KMS-11 (cell line): ENCODE data around the gene YIPF4.

Experiments
- H2AFZ ChIP-seq: fragments of 200-600 bp; sonication (generic); 2 replicates; pipeline ENCODE4 v1.6.1; 2016; ENCODE audit warnings: antibody characterized with exemption, mixed run types, low read depth
- H3K27ac ChIP-seq: fragments of 200-600 bp; sonication (generic); 2 replicates; pipeline ENCODE4 v1.6.1; 2016; ENCODE audit warnings: mild to moderate bottlenecking, mixed run types
- H3K27me3 ChIP-seq: fragments of 200-600 bp; sonication (generic); 2 replicates; pipeline ENCODE4 v1.6.1; 2017; ENCODE audit warnings: mild to moderate bottlenecking, low read depth, mixed run types, moderate library complexity; ENCODE audit not compliant: insufficient read depth
- H3K36me3 ChIP-seq: fragments of 200-600 bp; sonication (generic); 2 replicates; pipeline ENCODE4 v1.6.1; 2017; ENCODE audit warnings: mild to moderate bottlenecking, mixed run types; ENCODE audit not compliant: insufficient read depth
- H3K4me1 ChIP-seq: fragments of 200-600 bp; sonication (generic); 2 replicates; pipeline ENCODE4 v1.6.1; 2016; ENCODE audit warnings: mild to moderate bottlenecking, low read depth, mixed run types; ENCODE audit not compliant: poor library complexity, severe bottlenecking
- H3K4me2 ChIP-seq: fragments of 200-600 bp; sonication (generic); 2 replicates; pipeline ENCODE4 v1.7.0; 2016; ENCODE audit warnings: mild to moderate bottlenecking, mixed run types
- H3K4me3 ChIP-seq: fragments of 200-600 bp; sonication (generic); IDR thresholded peaks from 2 replicates; pipeline ENCODE4 v1.6.1; 2017; ENCODE audit warnings: low read depth, low read length, mixed read lengths; ENCODE audit not compliant: insufficient read depth
- H3K79me2 ChIP-seq: fragments of 200-600 bp; sonication (generic); 2 replicates; pipeline ENCODE4 v1.6.1; 2016; ENCODE audit warnings: low read depth, mixed run types; ENCODE audit not compliant: insufficient read depth
- H3K9ac ChIP-seq: fragments of 200-600 bp; sonication (generic); 2 replicates; pipeline ENCODE4 v1.6.1; 2016; ENCODE audit warnings: mild to moderate bottlenecking, mixed run types
- H4K20me1 ChIP-seq: fragments of 200-600 bp; sonication (generic); 2 replicates; pipeline ENCODE4 v1.6.1; 2016; ENCODE audit warnings: mild to moderate bottlenecking, mixed run types; ENCODE audit not compliant: insufficient read depth
- TF ChIP-seq, protein P1 (sequence below): fragments of 200-600 bp; sonication (generic); conservative IDR thresholded peaks from 2 replicates; pipeline ENCODE4 v1.6.1; 2017; ENCODE audit warnings: low read depth, mild to moderate bottlenecking, antibody characterized with exemption, low read length, moderate library complexity, mixed read lengths

The YIPF4 gene

DNA sequence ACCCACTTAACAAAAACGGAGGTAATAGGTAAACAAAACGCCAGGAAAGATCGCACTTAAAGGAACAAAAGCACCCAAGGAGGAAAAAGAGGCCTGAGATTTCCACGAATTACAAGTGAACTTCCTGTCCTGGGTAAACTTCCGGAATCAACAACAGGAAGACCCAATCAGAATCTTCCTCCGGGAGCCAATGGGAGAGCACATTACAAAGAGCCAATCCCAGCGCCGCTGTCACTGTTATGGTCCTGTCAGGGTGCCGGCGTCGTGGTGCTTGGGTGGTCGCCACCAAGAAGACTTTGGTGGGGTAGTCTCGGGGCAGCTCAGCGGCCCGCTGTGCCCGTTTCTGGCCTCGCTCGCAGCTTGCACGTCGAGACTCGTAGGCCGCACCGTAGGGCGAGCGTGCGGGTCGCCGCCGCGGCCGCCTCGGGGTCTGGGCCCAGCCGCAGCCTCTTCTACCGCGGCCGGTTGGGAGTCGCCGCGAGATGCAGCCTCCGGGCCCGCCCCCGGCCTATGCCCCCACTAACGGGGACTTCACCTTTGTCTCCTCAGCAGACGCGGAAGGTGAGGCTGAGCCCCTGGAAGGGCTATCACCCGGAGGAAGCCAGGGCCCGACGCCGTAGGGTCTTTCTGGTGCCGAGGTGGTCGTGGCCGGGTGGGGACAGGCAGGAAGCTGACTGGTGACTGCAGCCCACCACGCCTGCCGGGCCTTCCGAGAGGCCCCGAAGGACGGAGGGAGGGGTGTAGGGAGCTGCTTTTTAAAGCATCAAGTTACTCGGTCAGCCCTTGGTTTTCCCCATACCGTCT, at the start of gene YIPF4:
TSS of gene YIPF4 (plus strand) at position 231 of the 804 bp plus-strand sequence. CDS start at position 483, 252 bp downstream.
- TF ChIP-seq, protein P1, sequence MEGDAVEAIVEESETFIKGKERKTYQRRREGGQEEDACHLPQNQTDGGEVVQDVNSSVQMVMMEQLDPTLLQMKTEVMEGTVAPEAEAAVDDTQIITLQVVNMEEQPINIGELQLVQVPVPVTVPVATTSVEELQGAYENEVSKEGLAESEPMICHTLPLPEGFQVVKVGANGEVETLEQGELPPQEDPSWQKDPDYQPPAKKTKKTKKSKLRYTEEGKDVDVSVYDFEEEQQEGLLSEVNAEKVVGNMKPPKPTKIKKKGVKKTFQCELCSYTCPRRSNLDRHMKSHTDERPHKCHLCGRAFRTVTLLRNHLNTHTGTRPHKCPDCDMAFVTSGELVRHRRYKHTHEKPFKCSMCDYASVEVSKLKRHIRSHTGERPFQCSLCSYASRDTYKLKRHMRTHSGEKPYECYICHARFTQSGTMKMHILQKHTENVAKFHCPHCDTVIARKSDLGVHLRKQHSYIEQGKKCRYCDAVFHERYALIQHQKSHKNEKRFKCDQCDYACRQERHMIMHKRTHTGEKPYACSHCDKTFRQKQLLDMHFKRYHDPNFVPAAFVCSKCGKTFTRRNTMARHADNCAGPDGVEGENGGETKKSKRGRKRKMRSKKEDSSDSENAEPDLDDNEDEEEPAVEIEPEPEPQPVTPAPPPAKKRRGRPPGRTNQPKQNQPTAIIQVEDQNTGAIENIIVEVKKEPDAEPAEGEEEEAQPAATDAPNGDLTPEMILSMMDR: no peak
- peaks cover 40% of the 10 kb centered on the region for H3K79me2 ChIP-seq
- peak within 1 kb of the TSS; percentile 82 for H3K4me2 ChIP-seq
- no peaks in the 10 kb centered on the region for H3K27me3 ChIP-seq
- H3K36me3 ChIP-seq: no peaks in the 10 kb centered on the region
- H3K4me3 ChIP-seq: peak within 1 kb of the TSS; percentile 42
- peak within 1 kb of the TSS; percentile 65 for H3K27ac ChIP-seq
- H4K20me1 ChIP-seq: no peaks in the 10 kb centered on the region
- peak within 1 kb of the TSS; percentile 98 for H2AFZ ChIP-seq
- H3K9ac ChIP-seq: peak within 1 kb of the TSS; percentile 89
- peaks cover 12% of the 10 kb centered on the region for H3K4me1 ChIP-seq

DNA sequence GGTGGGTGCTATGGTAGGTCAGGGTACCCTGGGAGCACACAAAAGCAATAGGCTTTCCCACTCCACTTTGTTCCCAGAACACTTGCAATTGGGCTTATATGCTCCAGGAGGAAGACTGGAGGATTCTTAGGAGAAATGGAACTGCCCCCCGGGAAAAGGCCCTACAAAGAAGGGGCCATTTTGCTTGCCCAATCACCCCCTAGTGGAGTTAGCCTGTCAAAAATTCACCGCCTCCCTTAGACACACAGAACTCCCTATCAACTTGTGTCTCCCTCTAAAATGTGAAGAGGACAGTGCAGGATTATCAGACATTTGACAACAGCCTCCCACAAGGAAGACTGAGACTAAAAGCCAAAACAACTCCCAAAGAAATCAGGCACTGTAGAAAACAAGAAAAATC, 49.5 kb upstream of the YIPF4 start:
- TF ChIP-seq, protein P1: no peak
- Histone ChIP-seq H2AFZ (no peak overlapping the region), H3K9ac (no peak overlapping the region), H3K27ac (no peak overlapping the region), H3K79me2 (no peaks in the 10 kb centered on the region), H3K4me3 (no peak overlapping the region), H3K36me3 (no peaks in the 10 kb centered on the region), H4K20me1 (no peaks in the 10 kb centered on the region), H3K4me2 (no peak overlapping the region), H3K27me3 (no peaks in the 10 kb centered on the region), H3K4me1 (peaks cover 6% of the 10 kb centered on the region)

DNA sequence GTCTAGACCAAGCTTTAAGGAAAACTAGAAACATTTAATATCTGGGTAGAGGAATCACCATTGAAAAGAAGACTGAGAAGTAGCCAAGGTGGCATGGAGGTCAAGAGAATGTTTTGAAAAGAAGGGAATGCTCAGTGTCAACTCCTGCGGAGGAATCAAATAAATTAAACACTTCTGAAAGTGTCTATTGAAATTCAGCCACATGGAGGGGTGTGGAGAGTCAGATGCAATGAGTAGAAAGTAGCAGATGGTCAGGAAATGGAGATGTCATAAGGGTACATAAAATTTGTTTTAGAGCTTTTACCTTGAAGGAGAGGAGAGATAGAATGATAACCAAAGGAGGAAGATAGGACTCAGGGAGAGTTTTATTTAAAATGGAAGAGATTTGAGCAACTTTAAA, 48.1 kb upstream of the YIPF4 start:
- Histone ChIP-seq H4K20me1 (no peaks in the 10 kb centered on the region), H3K79me2 (no peaks in the 10 kb centered on the region), H3K36me3 (no peaks in the 10 kb centered on the region), H3K4me2 (no peak overlapping the region), H3K4me1 (peaks cover 6% of the 10 kb centered on the region), H3K27ac (no peak overlapping the region), H3K9ac (no peak overlapping the region), H3K27me3 (no peaks in the 10 kb centered on the region), H3K4me3 (no peak overlapping the region), H2AFZ (no peak overlapping the region)
- TF ChIP-seq, protein P1: no peak

DNA sequence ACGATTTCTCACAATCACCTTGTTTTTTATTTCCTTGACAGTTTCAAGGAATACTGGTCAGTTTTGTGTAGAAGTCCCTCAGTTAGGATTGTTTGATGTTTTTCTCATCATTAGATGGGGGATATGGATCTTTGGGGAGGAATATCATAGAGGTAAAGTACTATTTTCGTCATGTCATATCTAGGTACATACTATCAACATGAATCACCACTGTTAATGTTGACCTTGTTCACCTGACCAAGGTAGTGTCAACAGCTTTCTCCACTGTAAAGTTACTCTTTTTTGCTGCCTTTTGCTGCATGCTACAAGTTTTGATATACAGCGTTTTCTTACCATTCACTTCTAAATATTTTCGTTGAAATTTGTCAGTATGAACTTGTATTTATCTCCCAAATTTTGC, 45.7 kb upstream of the YIPF4 start:
- Histone ChIP-seq H3K4me1 (peaks cover 6% of the 10 kb centered on the region), H3K79me2 (no peaks in the 10 kb centered on the region), H2AFZ (no peak overlapping the region), H3K4me2 (no peak overlapping the region), H3K36me3 (no peaks in the 10 kb centered on the region), H3K9ac (no peak overlapping the region), H3K4me3 (no peak overlapping the region), H4K20me1 (no peaks in the 10 kb centered on the region), H3K27ac (no peak overlapping the region), H3K27me3 (no peaks in the 10 kb centered on the region)
- TF ChIP-seq, protein P1: no peak
